GM23338 (cell line): ENCODE measurements around the gene WARS2. TPM values are rescaled to one million over a fixed set of nuclear protein-coding genes. Genes with fewer than 3 reads are reported as not detected.

Source experiments
- ATAC-seq: fragments of 200-7000 bp; cut with Tn5 transposase; 3 replicates; pipeline ENCODE4 v1.9.1; 2020
- DNase-seq: peaks from one replicate; pipeline ENCODE4 v3.0.0-alpha.2; 2015; ENCODE audit warnings: low spot score
- H2AFZ ChIP-seq: fragments of 200-600 bp; sonication (generic); 2 replicates; pipeline ENCODE4 v1.8.0; 2016; ENCODE audit warnings: antibody characterized with exemption, mild to moderate bottlenecking, moderate library complexity
- H3F3A ChIP-seq: fragments of 200-600 bp; sonication (generic); replicated peaks from 2 replicates; pipeline ENCODE4 v1.8.0; 2017; ENCODE audit warnings: antibody characterized with exemption, mixed run types, low read depth
- H3K27ac ChIP-seq: fragments of 200-600 bp; sonication (generic); 2 replicates; pipeline ENCODE4 v1.6.1; 2016; ENCODE audit warnings: low read depth
- H3K27me3 ChIP-seq: fragments of 200-600 bp; sonication (generic); 2 replicates; pipeline ENCODE4 v1.8.0; 2016; ENCODE audit warnings: mild to moderate bottlenecking, mixed run types, moderate library complexity; ENCODE audit not compliant: insufficient read depth
- H3K36me3 ChIP-seq: fragments of 200-600 bp; sonication (generic); 2 replicates; pipeline ENCODE4 v1.8.0; 2016; ENCODE audit warnings: mild to moderate bottlenecking; ENCODE audit not compliant: insufficient read depth
- H3K4me1 ChIP-seq: fragments of 200-600 bp; sonication (generic); 2 replicates; pipeline ENCODE4 v1.8.0; 2016; ENCODE audit warnings: mild to moderate bottlenecking, moderate library complexity; ENCODE audit not compliant: insufficient read depth
- H3K4me2 ChIP-seq: fragments of 200-600 bp; sonication (generic); 2 replicates; pipeline ENCODE4 v1.7.1; 2017; ENCODE audit warnings: mixed run types
- H3K4me3 ChIP-seq: fragments of 200-600 bp; sonication (generic); 2 replicates; pipeline ENCODE4 v1.6.1; 2016; ENCODE audit warnings: mixed run types
- H3K79me2 ChIP-seq: fragments of 200-600 bp; sonication (generic); replicated peaks from 2 replicates; pipeline ENCODE4 v1.8.0; 2017; ENCODE audit warnings: mild to moderate bottlenecking; ENCODE audit not compliant: insufficient read depth
- H3K9me2 ChIP-seq: fragments of 200-600 bp; sonication (generic); 2 replicates; pipeline ENCODE4 v1.8.0; 2017; ENCODE audit not compliant: insufficient read depth
- H4K20me1 ChIP-seq: fragments of 200-600 bp; sonication (generic); replicated peaks from 2 replicates; pipeline ENCODE4 v1.8.0; 2017; ENCODE audit warnings: mild to moderate bottlenecking; ENCODE audit not compliant: insufficient read depth
- H3K27ac Mint-ChIP-seq: 2 replicates; pipeline ENCODE4 v1.8.0; 2020; ENCODE audit warnings: inconsistent platforms, mild to moderate bottlenecking, moderate library complexity, mixed read lengths
- H3K27me3 Mint-ChIP-seq: 3 replicates; pipeline ENCODE4 v1.8.0; 2022; ENCODE audit warnings: low read depth, mild to moderate bottlenecking, moderate library complexity, mixed read lengths, inconsistent platforms; ENCODE audit not compliant: insufficient read depth, poor library complexity
- H3K36me3 Mint-ChIP-seq: 3 replicates; pipeline ENCODE4 v1.8.0; 2021; ENCODE audit warnings: low read depth, mild to moderate bottlenecking, inconsistent platforms, moderate library complexity, mixed read lengths
- H3K4me1 Mint-ChIP-seq: 3 replicates; pipeline ENCODE4 v1.8.0; 2020; ENCODE audit warnings: mild to moderate bottlenecking, inconsistent platforms, mixed read lengths
- H3K4me3 Mint-ChIP-seq: 3 replicates; pipeline ENCODE4 v1.8.0; 2021; ENCODE audit warnings: moderate library complexity, mild to moderate bottlenecking, inconsistent platforms, mixed read lengths
- H3K9me3 Mint-ChIP-seq: 3 replicates; pipeline ENCODE4 v1.8.0; 2020; ENCODE audit warnings: moderate library complexity, mild to moderate bottlenecking, inconsistent platforms, mixed read lengths
- EZH2 ChIP-seq: fragments of 200-600 bp; sonication (generic); IDR thresholded peaks from one replicate; pipeline ENCODE4 v1.8.0; 2017; ENCODE audit warnings: antibody characterized with exemption, mild to moderate bottlenecking, low read depth; ENCODE audit not compliant: unreplicated experiment
- JUNB ChIP-seq: IDR thresholded peaks from one replicate; pipeline ENCODE4 v1.6.1; 2016; ENCODE audit warnings: antibody characterized with exemption; ENCODE audit not compliant: unreplicated experiment
- NANOG ChIP-seq: IDR thresholded peaks from 2 replicates; pipeline ENCODE4 v1.6.1; 2016; ENCODE audit warnings: antibody characterized with exemption, borderline replicate concordance
- STAT1 ChIP-seq: IDR thresholded peaks from one replicate; pipeline ENCODE4 v1.6.1; 2016; ENCODE audit warnings: antibody characterized with exemption; ENCODE audit not compliant: unreplicated experiment
- ZNF114 ChIP-seq: fragments of 250-450 bp; sonication (Bioruptor Pico); IDR thresholded peaks from 2 replicates; pipeline ENCODE4 v1.5.0; 2020; ENCODE audit warnings: mild to moderate bottlenecking, moderate library complexity
- ZNF331 ChIP-seq: fragments of 250-450 bp; sonication (Bioruptor Pico); IDR thresholded peaks from 2 replicates; pipeline ENCODE4 v1.5.0; 2020; ENCODE audit warnings: low read depth, mild to moderate bottlenecking, moderate library complexity
- polyA plus RNA-seq: library from polyadenylated mRNA; unstranded; fragments of >200 nt; fragmentation: Nextera tagmentation; extraction: Ambion mirVana; gene quantifications from 2 replicates; pipeline ENCODE4 v1.2.1, GENCODE V29; 2016
- total RNA-seq: library from RNA; depleted of rRNA; stranded (reverse); fragments of >200 nt; shearing (Covaris generic); gene quantifications from 2 replicates; pipeline ENCODE4 v1.2.3, GENCODE V29; 2014
- TF ChIP-seq, protein P1 (sequence below): fragments of 250-450 bp; sonication (Bioruptor Pico); IDR thresholded peaks from 2 replicates; pipeline ENCODE4 v1.5.0; 2020; ENCODE audit warnings: mild to moderate bottlenecking, moderate library complexity

WARS2 gene
- total and polyA plus RNA-seq, 2 experiments from 2014 or later, result 6.4 to 12.6 TPM

DNA sequence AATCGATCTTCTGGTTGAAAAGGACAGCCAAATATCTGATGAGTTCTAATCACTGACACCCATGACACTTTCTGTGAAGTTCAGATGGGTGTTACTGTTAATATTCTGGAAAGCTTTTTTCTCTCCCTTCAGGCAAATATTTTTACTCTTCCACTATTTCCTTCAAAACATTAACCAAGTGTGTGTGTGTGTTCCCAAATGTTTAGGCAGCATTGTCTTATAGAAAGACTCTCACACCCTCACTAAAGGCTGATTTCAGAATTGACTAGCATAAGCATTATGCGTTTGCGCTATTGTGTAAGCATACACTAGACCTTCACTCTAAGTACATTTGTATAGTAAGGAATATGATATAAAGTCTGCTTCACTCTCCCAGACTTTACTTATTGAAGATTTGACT is 24.7 kb downstream of the WARS2 start (continued):
- TF ChIP-seq, protein P1, sequence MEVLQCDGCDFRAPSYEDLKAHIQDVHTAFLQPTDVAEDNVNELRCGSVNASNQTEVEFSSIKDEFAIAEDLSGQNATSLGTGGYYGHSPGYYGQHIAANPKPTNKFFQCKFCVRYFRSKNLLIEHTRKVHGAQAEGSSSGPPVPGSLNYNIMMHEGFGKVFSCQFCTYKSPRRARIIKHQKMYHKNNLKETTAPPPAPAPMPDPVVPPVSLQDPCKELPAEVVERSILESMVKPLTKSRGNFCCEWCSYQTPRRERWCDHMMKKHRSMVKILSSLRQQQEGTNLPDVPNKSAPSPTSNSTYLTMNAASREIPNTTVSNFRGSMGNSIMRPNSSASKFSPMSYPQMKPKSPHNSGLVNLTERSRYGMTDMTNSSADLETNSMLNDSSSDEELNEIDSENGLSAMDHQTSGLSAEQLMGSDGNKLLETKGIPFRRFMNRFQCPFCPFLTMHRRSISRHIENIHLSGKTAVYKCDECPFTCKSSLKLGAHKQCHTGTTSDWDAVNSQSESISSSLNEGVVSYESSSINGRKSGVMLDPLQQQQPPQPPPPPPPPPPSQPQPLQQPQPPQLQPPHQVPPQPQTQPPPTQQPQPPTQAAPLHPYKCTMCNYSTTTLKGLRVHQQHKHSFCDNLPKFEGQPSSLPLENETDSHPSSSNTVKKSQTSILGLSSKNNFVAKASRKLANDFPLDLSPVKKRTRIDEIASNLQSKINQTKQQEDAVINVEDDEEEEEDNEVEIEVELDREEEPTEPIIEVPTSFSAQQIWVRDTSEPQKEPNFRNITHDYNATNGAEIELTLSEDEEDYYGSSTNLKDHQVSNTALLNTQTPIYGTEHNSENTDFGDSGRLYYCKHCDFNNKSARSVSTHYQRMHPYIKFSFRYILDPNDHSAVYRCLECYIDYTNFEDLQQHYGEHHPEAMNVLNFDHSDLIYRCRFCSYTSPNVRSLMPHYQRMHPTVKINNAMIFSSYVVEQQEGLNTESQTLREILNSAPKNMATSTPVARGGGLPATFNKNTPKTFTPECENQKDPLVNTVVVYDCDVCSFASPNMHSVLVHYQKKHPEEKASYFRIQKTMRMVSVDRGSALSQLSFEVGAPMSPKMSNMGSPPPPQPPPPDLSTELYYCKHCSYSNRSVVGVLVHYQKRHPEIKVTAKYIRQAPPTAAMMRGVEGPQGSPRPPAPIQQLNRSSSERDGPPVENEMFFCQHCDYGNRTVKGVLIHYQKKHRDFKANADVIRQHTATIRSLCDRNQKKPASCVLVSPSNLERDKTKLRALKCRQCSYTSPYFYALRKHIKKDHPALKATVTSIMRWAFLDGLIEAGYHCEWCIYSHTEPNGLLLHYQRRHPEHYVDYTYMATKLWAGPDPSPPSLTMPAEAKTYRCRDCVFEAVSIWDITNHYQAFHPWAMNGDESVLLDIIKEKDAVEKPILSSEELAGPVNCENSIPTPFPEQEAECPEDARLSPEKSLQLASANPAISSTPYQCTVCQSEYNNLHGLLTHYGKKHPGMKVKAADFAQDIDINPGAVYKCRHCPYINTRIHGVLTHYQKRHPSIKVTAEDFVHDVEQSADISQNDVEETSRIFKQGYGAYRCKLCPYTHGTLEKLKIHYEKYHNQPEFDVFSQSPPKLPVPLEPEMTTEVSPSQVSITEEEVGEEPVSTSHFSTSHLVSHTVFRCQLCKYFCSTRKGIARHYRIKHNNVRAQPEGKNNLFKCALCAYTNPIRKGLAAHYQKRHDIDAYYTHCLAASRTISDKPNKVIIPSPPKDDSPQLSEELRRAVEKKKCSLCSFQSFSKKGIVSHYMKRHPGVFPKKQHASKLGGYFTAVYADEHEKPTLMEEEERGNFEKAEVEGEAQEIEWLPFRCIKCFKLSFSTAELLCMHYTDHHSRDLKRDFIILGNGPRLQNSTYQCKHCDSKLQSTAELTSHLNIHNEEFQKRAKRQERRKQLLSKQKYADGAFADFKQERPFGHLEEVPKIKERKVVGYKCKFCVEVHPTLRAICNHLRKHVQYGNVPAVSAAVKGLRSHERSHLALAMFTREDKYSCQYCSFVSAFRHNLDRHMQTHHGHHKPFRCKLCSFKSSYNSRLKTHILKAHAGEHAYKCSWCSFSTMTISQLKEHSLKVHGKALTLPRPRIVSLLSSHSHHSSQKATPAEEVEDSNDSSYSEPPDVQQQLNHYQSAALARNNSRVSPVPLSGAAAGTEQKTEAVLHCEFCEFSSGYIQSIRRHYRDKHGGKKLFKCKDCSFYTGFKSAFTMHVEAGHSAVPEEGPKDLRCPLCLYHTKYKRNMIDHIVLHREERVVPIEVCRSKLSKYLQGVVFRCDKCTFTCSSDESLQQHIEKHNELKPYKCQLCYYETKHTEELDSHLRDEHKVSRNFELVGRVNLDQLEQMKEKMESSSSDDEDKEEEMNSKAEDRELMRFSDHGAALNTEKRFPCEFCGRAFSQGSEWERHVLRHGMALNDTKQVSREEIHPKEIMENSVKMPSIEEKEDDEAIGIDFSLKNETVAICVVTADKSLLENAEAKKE (CRISPR knock-in tag), result no peak

DNA sequence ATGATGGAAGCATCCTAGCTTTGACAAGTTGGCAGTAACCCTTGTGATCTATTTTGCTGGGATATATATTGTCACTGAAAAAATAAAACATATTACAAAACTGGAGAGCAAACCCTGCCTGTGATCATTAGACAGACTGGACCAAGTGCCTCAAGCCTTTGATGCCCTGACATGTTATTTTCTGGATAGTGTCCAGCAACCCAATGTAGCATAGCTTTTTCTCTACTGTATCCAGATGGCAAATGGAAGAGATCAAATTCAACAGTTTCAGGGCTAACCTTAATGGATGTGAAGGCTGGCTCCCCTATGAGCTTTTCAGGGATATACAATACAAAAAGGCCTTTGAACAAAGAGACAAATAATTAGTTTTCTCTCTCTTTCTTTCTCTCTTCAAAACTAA is 25.1 kb downstream of the WARS2 start:
- Mint-ChIP-seq H3K36me3 (no peaks in the 10 kb centered on the region), H3K4me1 (peaks cover 16% of the 10 kb centered on the region), H3K27me3 (peaks cover 2% of the 10 kb centered on the region), H3K4me3 (no peak overlapping the region), H3K27ac (no peak overlapping the region), H3K9me3 (no peaks in the 10 kb centered on the region)
- H3K4me2 ChIP-seq, result no peak overlapping the region
- H3K27ac ChIP-seq, result no peak overlapping the region
- no peaks in the 10 kb centered on the region for H3F3A ChIP-seq
- H3K4me3 ChIP-seq, result no peak overlapping the region
- H4K20me1 ChIP-seq, result no peaks in the 10 kb centered on the region
- peaks cover 11% of the 10 kb centered on the region for H3K79me2 ChIP-seq
- H3K4me1 ChIP-seq, result peaks cover 3% of the 10 kb centered on the region; the same call in 1 of the 2 replicates
- H3K9me2 ChIP-seq, result no peaks in the 10 kb centered on the region; the same call in 1 of the 2 replicates
- H2AFZ ChIP-seq, result no peak overlapping the region
- ATAC-seq, result no peak
- TF ChIP-seq STAT1 (no peak), ZNF114 (no peak), JUNB (no peak), ZNF331 (no peak), NANOG (no peak), EZH2 (no peak)
- no peak for DNase-seq
- no peaks in the 10 kb centered on the region for H3K36me3 ChIP-seq
- H3K27me3 ChIP-seq, result no peaks in the 10 kb centered on the region
